Measurements from ENCODE around the gene CDH13. TPM values are rescaled to one million over a fixed set of nuclear protein-coding genes. Genes with fewer than 3 reads are reported as not detected.

CDH13 gene
- total and polyA plus RNA-seq, 12 donors = 0.86 to 30.6 (median 2.4) TPM

- Histone ChIP-seq H3K4me3 (no peak overlapping the region), H3K27me3 (no peaks in the 10 kb centered on the region), H3K36me3 (replicated peaks in 1 of 2) (no peaks in the 10 kb centered on the region), H3K27ac (no peak overlapping the region), H3K9me3 (replicated peaks in 1 of 3) (no peaks in the 10 kb centered on the region), H3K4me1 (replicated peaks in 1 of 2) (no peaks in the 10 kb centered on the region)
- TF ChIP-seq, protein P1, sequence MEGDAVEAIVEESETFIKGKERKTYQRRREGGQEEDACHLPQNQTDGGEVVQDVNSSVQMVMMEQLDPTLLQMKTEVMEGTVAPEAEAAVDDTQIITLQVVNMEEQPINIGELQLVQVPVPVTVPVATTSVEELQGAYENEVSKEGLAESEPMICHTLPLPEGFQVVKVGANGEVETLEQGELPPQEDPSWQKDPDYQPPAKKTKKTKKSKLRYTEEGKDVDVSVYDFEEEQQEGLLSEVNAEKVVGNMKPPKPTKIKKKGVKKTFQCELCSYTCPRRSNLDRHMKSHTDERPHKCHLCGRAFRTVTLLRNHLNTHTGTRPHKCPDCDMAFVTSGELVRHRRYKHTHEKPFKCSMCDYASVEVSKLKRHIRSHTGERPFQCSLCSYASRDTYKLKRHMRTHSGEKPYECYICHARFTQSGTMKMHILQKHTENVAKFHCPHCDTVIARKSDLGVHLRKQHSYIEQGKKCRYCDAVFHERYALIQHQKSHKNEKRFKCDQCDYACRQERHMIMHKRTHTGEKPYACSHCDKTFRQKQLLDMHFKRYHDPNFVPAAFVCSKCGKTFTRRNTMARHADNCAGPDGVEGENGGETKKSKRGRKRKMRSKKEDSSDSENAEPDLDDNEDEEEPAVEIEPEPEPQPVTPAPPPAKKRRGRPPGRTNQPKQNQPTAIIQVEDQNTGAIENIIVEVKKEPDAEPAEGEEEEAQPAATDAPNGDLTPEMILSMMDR (IDR thresholded peaks at IDR 0.05) = no peak
- no peak for TF ChIP-seq POLR2A (IDR thresholded peaks at IDR 0.05)
- no peak for DNase-seq
- WGBS, 4 donors = 66 to 73% (median 70%) methylated on average over 3 of the region's 3 CpGs
- intact Hi-C loops (cut with DNase I) = no loop called here
Observed at GRCh38 chr16:83083361-83083760, 456.6 kb downstream of the CDH13 start.

GRCh38 chr16:83085660-83086059, 458.9 kb downstream of the CDH13 start:
- 44 to 59% (median 55%) methylated on average over 3 of the region's 3 CpGs for WGBS, 4 donors
- no peak overlapping the region for H3K27ac ChIP-seq
- no peaks in the 10 kb centered on the region for H3K4me1 ChIP-seq (replicated peaks in 1 of 2)
- DNase-seq = no peak
- H3K4me3 ChIP-seq = no peak overlapping the region
- H3K27me3 ChIP-seq = no peaks in the 10 kb centered on the region
- H3K9me3 ChIP-seq (replicated peaks in 1 of 3) = no peaks in the 10 kb centered on the region
- H3K36me3 ChIP-seq (replicated peaks in 1 of 2) = no peaks in the 10 kb centered on the region
- no peak for TF ChIP-seq POLR2A (IDR thresholded peaks at IDR 0.05)
- TF ChIP-seq, protein P1 (IDR thresholded peaks at IDR 0.05) = no peak
- intact Hi-C loops (cut with DNase I) = no loop called here

GRCh38 chr16:83095941-83096692, 469.3 kb downstream of the CDH13 start:
- Histone ChIP-seq H3K36me3 (replicated peaks in 1 of 2) (no peaks in the 10 kb centered on the region), H3K4me1 (replicated peaks in 1 of 2) (no peaks in the 10 kb centered on the region), H3K4me3 (no peak overlapping the region), H3K27me3 (no peaks in the 10 kb centered on the region), H3K9me3 (replicated peaks in 1 of 3) (peaks cover 0 to 7% (median 0%) of the 10 kb centered on the region in 3 donors), H3K27ac (no peak overlapping the region)
- intact Hi-C loops (cut with DNase I) = no loop called here
- WGBS, 4 donors = 62 to 72% (median 68%) methylated on average over 10 of the region's 10 CpGs
- no peak for DNase-seq
- TF ChIP-seq, protein P1 (IDR thresholded peaks at IDR 0.05) = no peak

GRCh38 chr16:83098536-83098935, 471.8 kb downstream of the CDH13 start:
- Histone ChIP-seq H3K4me1 (replicated peaks in 1 of 2) (no peaks in the 10 kb centered on the region), H3K36me3 (replicated peaks in 1 of 2) (no peaks in the 10 kb centered on the region), H3K27ac (no peak overlapping the region), H3K9me3 (replicated peaks in 1 of 3) (peaks cover 0 to 7% (median 0%) of the 10 kb centered on the region in 3 donors), H3K27me3 (no peaks in the 10 kb centered on the region), H3K4me3 (no peak overlapping the region)
- WGBS, 4 donors = 91 to 93% (median 91%) methylated on average over 3 of the region's 3 CpGs
- no peak for TF ChIP-seq POLR2A (IDR thresholded peaks at IDR 0.05)
- TF ChIP-seq, protein P1 (IDR thresholded peaks at IDR 0.05) = no peak
- intact Hi-C loops (cut with DNase I) = no loop called here
- no peak for DNase-seq

Measured in adrenal gland (tissue), 12 donors.